ENCODE data around the gene CHST8.

- no peak for TF ChIP-seq NFRKB (IDR thresholded peaks at IDR 0.05)
- TF ChIP-seq ZNF384 (IDR thresholded peaks at IDR 0.05) = no peak
- no peak for TF ChIP-seq TARDBP (IDR thresholded peaks at IDR 0.05)
- no peak for TF ChIP-seq SP1 (IDR thresholded peaks at IDR 0.05)
- TF ChIP-seq ELF4 (IDR thresholded peaks at IDR 0.05) = no peak
- TF ChIP-seq PKNOX1 (IDR thresholded peaks at IDR 0.05) = no peak
- TF ChIP-seq L3MBTL2 (conservative IDR thresholded peaks at IDR 0.05) = no peak
- no peak for TF ChIP-seq LEF1 (IDR thresholded peaks at IDR 0.05; ENCODE audit: borderline replicate concordance)
- no peak for TF ChIP-seq FOXK2 (IDR thresholded peaks at IDR 0.05)
- TF ChIP-seq FOXM1 (IDR thresholded peaks at IDR 0.05; ENCODE audit: borderline replicate concordance) = no peak
Measured at GRCh38 chr19:33618884-33619283, 2.9 kb upstream of the CHST8 start.
